PC-9 (cell line): ENCODE results near the gene ETFA. TPM values are rescaled to one million over a fixed set of nuclear protein-coding genes. Genes with fewer than 3 reads are reported as not detected.

ENCODE experiments used
- BruUV-seq: library from RNA; stranded (reverse); fragments of 400-500 nt; replicated peaks from 2 replicates; lab custom pipeline; 2021; lab: Mats Ljungman, UMichigan
- CTCF ChIA-PET: fragments of 300-600 bp; sonication (Branson Sonifier 250); formaldehyde crosslinking; loops from one replicate; lab custom pipeline; 2022; ENCODE audit warnings: antibody characterized with exemption; lab: Charles Lee
- POLR2A ChIA-PET: fragments of 300-600 bp; sonication (Branson Sonifier 250); formaldehyde crosslinking; loops from one replicate; lab custom pipeline; 2022; ENCODE audit warnings: antibody characterized with exemption; ENCODE audit not compliant: unreplicated experiment; lab: Charles Lee
- DNase-seq, 2 experiments: peaks; one replicate each; pipeline versions ENCODE4 v3.0.0 to v3.0.0-alpha.2; 2015 to 2022; ENCODE audit warnings: mixed read lengths in 1 of 2
- H2AFZ ChIP-seq: fragments of 200-600 bp; sonication (generic); 2 replicates; pipeline ENCODE4 v1.8.1; 2017; ENCODE audit warnings: antibody characterized with exemption
- H3F3A ChIP-seq: fragments of 200-600 bp; sonication (generic); 2 replicates; pipeline ENCODE4 v1.8.1; 2017; ENCODE audit warnings: antibody characterized with exemption, mild to moderate bottlenecking, low read depth; ENCODE audit not compliant: insufficient read depth
- H3K27ac ChIP-seq: fragments of 200-600 bp; sonication (generic); 2 replicates; pipeline ENCODE4 v1.6.1; 2016; ENCODE audit warnings: mixed run types
- H3K27me3 ChIP-seq: fragments of 200-600 bp; sonication (generic); 2 replicates; pipeline ENCODE4 v1.6.1; 2016; ENCODE audit warnings: low read depth, mixed run types; ENCODE audit not compliant: insufficient read depth
- H3K36me3 ChIP-seq: fragments of 200-600 bp; sonication (generic); 2 replicates; pipeline ENCODE4 v1.6.1; 2016; ENCODE audit warnings: low read depth, mixed run types
- H3K4me1 ChIP-seq: fragments of 200-600 bp; sonication (generic); replicated peaks from 2 replicates; pipeline ENCODE4 v1.6.1; 2016; ENCODE audit warnings: mixed run types; ENCODE audit not compliant: insufficient read depth
- H3K4me2 ChIP-seq: fragments of 200-600 bp; sonication (generic); 2 replicates; pipeline ENCODE4 v1.6.1; 2017; ENCODE audit warnings: mixed run types
- H3K4me3 ChIP-seq: fragments of 200-600 bp; sonication (generic); 2 replicates; pipeline ENCODE4 v1.6.1; 2016; ENCODE audit warnings: mixed run types
- H3K79me2 ChIP-seq: fragments of 200-600 bp; sonication (generic); 2 replicates; pipeline ENCODE4 v1.6.1; 2017; ENCODE audit warnings: low read depth, mixed run types
- H3K9me2 ChIP-seq: fragments of 200-600 bp; sonication (generic); 2 replicates; pipeline ENCODE4 v1.8.1; 2017; ENCODE audit warnings: mild to moderate bottlenecking; ENCODE audit not compliant: insufficient read depth
- H3K9me3 ChIP-seq: fragments of 200-600 bp; sonication (generic); 2 replicates; pipeline ENCODE4 v1.8.1; 2016; ENCODE audit warnings: low read depth; ENCODE audit not compliant: insufficient read depth
- H4K20me1 ChIP-seq: fragments of 200-600 bp; sonication (generic); 2 replicates; pipeline ENCODE4 v1.8.1; 2017; ENCODE audit not compliant: insufficient read depth
- EZH2 ChIP-seq: fragments of 200-600 bp; sonication (generic); IDR thresholded peaks from 2 replicates; pipeline ENCODE4 v1.8.0; 2017; ENCODE audit warnings: antibody characterized with exemption, low read depth
- intact Hi-C: fragments of 100-400 bp; cut with micrococcal nuclease; formaldehyde crosslinking; loops from one replicate; pipeline ENCODE4 v1.10.0; 2022; ENCODE audit not compliant: unreplicated experiment
- total RNA-seq: library from RNA; stranded (reverse); gene quantifications from 2 replicates; pipeline ENCODE4 v1.2.3, GENCODE V29; 2021
- TF ChIP-seq, protein P1 (sequence below): fragments of 200-600 bp; sonication (generic); conservative IDR thresholded peaks from 2 replicates; pipeline ENCODE4 v1.6.1; 2017; ENCODE audit warnings: mixed run types, antibody characterized with exemption, mild to moderate bottlenecking, moderate library complexity

Gene ETFA
- total RNA-seq, 1 experiment from 2014 or later: 187 TPM

DNA sequence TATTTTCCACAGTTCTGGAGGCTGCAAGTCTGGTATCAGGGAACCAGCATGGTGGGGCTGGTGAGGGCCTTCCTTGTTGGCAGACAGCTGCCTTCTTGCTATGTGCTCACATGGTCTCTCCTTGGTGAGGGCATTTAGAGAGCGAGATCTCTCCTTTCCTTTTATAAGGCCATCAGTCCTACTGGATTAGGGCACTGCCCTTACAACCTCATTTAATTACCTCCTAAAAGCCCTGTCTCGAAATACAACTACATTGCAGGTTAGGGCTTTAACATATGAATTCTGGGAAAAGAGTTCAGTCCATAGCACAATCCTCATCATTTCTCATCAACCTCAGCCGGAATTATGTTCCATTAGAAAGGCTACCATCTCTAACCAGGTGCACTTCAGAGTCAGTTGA lies 47.2 kb upstream of the ETFA start:
- H3K4me3 ChIP-seq: no peak overlapping the region
- intact Hi-C loops: no loop called here
- no peak overlapping the region for H3K27ac ChIP-seq
- no peaks in the 10 kb centered on the region for H3K9me2 ChIP-seq
- no peak for DNase-seq
- no peaks in the 10 kb centered on the region for H3K9me3 ChIP-seq
- BruUV-seq: no TSS peak
- 0 out of 2 replicates have a peak, but pooled peaks cover 3% of the 10 kb centered on the region for H3F3A ChIP-seq
- no peaks in the 10 kb centered on the region for H4K20me1 ChIP-seq
- no peaks in the 10 kb centered on the region for H3K79me2 ChIP-seq
- peaks cover 2% of the 10 kb centered on the region; the same call in 1 of the 2 replicates for H3K4me1 ChIP-seq
- H3K27me3 ChIP-seq: no peaks in the 10 kb centered on the region
- no peak overlapping the region for H2AFZ ChIP-seq
- ChIA-PET POLR2A (no interaction called here), CTCF (no interaction called here)
- H3K4me2 ChIP-seq: no peak overlapping the region
- no peaks in the 10 kb centered on the region for H3K36me3 ChIP-seq
- no peak for TF ChIP-seq EZH2
- TF ChIP-seq, protein P1, sequence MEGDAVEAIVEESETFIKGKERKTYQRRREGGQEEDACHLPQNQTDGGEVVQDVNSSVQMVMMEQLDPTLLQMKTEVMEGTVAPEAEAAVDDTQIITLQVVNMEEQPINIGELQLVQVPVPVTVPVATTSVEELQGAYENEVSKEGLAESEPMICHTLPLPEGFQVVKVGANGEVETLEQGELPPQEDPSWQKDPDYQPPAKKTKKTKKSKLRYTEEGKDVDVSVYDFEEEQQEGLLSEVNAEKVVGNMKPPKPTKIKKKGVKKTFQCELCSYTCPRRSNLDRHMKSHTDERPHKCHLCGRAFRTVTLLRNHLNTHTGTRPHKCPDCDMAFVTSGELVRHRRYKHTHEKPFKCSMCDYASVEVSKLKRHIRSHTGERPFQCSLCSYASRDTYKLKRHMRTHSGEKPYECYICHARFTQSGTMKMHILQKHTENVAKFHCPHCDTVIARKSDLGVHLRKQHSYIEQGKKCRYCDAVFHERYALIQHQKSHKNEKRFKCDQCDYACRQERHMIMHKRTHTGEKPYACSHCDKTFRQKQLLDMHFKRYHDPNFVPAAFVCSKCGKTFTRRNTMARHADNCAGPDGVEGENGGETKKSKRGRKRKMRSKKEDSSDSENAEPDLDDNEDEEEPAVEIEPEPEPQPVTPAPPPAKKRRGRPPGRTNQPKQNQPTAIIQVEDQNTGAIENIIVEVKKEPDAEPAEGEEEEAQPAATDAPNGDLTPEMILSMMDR: no peak

GRCh38 chr15:76354823-76355440 lies 43.7 kb upstream of the ETFA start:
- intact Hi-C loops: no loop called here
- Histone ChIP-seq H3K79me2 (no peaks in the 10 kb centered on the region), H3K4me1 (peaks cover 4% of the 10 kb centered on the region), H3F3A (peaks cover 8% of the 10 kb centered on the region; the same call in 1 of the 2 replicates), H3K9me2 (no peaks in the 10 kb centered on the region), H2AFZ (no peak overlapping the region), H3K27me3 (no peaks in the 10 kb centered on the region), H3K4me3 (no peak overlapping the region), H3K4me2 (no peak overlapping the region), H3K36me3 (no peaks in the 10 kb centered on the region), H3K9me3 (no peaks in the 10 kb centered on the region), H4K20me1 (no peaks in the 10 kb centered on the region), H3K27ac (no peak overlapping the region)
- no peak for TF ChIP-seq EZH2
- TF ChIP-seq, protein P1: no peak
- ChIA-PET CTCF (no interaction called here), POLR2A (no interaction called here)
- no TSS peak for BruUV-seq
- DNase-seq: no peak

DNA sequence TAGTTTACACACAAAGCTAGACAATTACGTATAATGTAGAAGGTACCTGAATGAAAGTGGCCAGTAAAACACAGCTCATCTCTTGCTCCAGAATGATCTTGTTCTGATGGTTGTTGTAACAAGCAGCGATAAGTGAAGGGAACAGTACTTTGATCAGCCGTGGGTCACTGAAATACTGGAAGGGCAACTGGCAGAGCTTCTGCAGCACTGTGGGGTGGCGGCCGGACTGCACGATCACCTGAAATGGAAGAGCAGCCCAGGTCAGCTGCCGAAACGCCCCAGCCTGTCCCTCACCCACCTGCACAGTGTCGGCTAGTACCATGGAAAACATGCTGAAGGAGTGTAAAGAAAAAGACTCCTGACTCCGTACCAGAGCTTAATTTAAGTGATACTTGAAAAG lies 42.6 kb upstream of the ETFA start:
- ChIA-PET CTCF (no interaction called here), POLR2A (no interaction called here)
- no peak for DNase-seq
- H3K4me1 ChIP-seq: peaks cover 14% of the 10 kb centered on the region
- no peak overlapping the region for H3K27ac ChIP-seq
- H3K9me3 ChIP-seq: no peaks in the 10 kb centered on the region
- TF ChIP-seq, protein P1: no peak
- no peak for TF ChIP-seq EZH2
- H2AFZ ChIP-seq: no peak overlapping the region
- intact Hi-C loops: no loop called here
- no peaks in the 10 kb centered on the region for H4K20me1 ChIP-seq
- no peak overlapping the region for H3K4me2 ChIP-seq
- H3K27me3 ChIP-seq: no peaks in the 10 kb centered on the region
- H3K79me2 ChIP-seq: no peaks in the 10 kb centered on the region
- no peak overlapping the region for H3K4me3 ChIP-seq
- no TSS peak for BruUV-seq
- H3F3A ChIP-seq: peaks cover 18% of the 10 kb centered on the region; the same call in 1 of the 2 replicates
- no peaks in the 10 kb centered on the region for H3K36me3 ChIP-seq
- no peaks in the 10 kb centered on the region for H3K9me2 ChIP-seq
